Loucy (cell line): Measurements from ENCODE around the gene ADAMTS12.

Experiments
- H2AFZ ChIP-seq: fragments of 200-600 bp; sonication (generic); 2 replicates; pipeline ENCODE4 v1.6.0; 2016; ENCODE audit warnings: antibody characterized with exemption, mild to moderate bottlenecking, low read length, moderate library complexity
- H3F3A ChIP-seq: fragments of 200-600 bp; 2 replicates; pipeline ENCODE4 v1.6.0; 2016; ENCODE audit warnings: antibody characterized with exemption, low read depth, mild to moderate bottlenecking
- H3K27me3 ChIP-seq: fragments of 200-600 bp; sonication (generic); 2 replicates; pipeline ENCODE4 v1.6.1; 2014; ENCODE audit warnings: low read length, mild to moderate bottlenecking; ENCODE audit not compliant: insufficient read depth, poor library complexity, severe bottlenecking
- H3K36me3 ChIP-seq: fragments of 200-600 bp; sonication (generic); 2 replicates; pipeline ENCODE4 v1.6.1; 2016; ENCODE audit warnings: low read length; ENCODE audit not compliant: insufficient read depth
- H3K4me1 ChIP-seq: fragments of 200-600 bp; sonication (generic); 2 replicates; pipeline ENCODE4 v1.5.1; 2014; ENCODE audit warnings: low read length, mild to moderate bottlenecking; ENCODE audit not compliant: insufficient read depth, poor library complexity, severe bottlenecking
- H3K4me2 ChIP-seq: fragments of 200-600 bp; sonication (generic); 2 replicates; pipeline ENCODE4 v1.6.0; 2014; ENCODE audit warnings: antibody characterized with exemption, low read length, low read depth, mild to moderate bottlenecking; ENCODE audit not compliant: poor library complexity, severe bottlenecking
- H3K4me3 ChIP-seq: fragments of 200-600 bp; sonication (generic); 2 replicates; pipeline ENCODE4 v1.5.1; 2014; ENCODE audit warnings: low read length, mild to moderate bottlenecking, mixed read lengths; ENCODE audit not compliant: poor library complexity, severe bottlenecking
- H3K79me2 ChIP-seq: fragments of 200-600 bp; sonication (generic); 2 replicates; pipeline ENCODE4 v1.6.1; 2014; ENCODE audit warnings: low read length; ENCODE audit not compliant: insufficient read depth
- H3K9ac ChIP-seq: fragments of 200-600 bp; sonication (generic); 2 replicates; pipeline ENCODE4 v1.6.0; 2014; ENCODE audit warnings: mild to moderate bottlenecking, low read depth, low read length, moderate library complexity; ENCODE audit not compliant: poor library complexity, severe bottlenecking
- H3K9me2 ChIP-seq: fragments of 200-600 bp; sonication (generic); replicated peaks from 2 replicates; pipeline ENCODE4 v1.6.1; 2016; ENCODE audit warnings: low read depth, low read length, mixed read lengths
- H3K9me3 ChIP-seq: fragments of 200-600 bp; sonication (generic); 2 replicates; pipeline ENCODE4 v1.6.1; 2014; ENCODE audit warnings: mild to moderate bottlenecking, antibody characterized with exemption, low read length, low read depth; ENCODE audit not compliant: insufficient read depth
- H4K20me1 ChIP-seq: fragments of 200-600 bp; sonication (generic); 2 replicates; pipeline ENCODE4 v1.6.0; 2014; ENCODE audit warnings: antibody characterized with exemption, low read length, mild to moderate bottlenecking; ENCODE audit not compliant: insufficient read depth, poor library complexity, severe bottlenecking
- EZH2phosphoT487 ChIP-seq: fragments of 200-600 bp; IDR thresholded peaks from 2 replicates; pipeline ENCODE4 v1.6.1; 2018; ENCODE audit warnings: antibody characterized with exemption, mild to moderate bottlenecking, moderate library complexity, borderline replicate concordance
- TF ChIP-seq, protein P1 (sequence below): fragments of 200-600 bp; sonication (generic); conservative IDR thresholded peaks from 2 replicates; pipeline ENCODE4 v1.5.1; 2014; ENCODE audit warnings: mild to moderate bottlenecking, antibody characterized with exemption, low read length

Gene ADAMTS12

DNA sequence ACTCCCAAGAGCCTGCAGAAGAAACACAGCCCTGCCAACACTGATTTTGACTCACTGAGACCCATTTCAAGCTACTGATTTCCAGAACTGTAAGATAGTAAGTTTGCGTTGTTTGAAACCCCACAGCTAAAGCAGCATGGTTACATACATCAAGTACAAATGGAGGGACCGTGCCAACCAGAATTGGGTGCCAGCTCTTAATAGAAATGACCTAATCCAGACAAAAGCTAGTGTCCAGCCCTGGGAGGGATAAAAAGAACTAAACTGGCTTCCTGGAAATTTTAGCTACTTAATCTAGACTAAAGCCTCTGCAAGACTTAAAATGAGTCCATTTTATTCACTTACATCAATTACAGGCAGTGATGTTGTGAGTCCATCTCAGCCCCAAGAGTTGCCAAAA lies 122.6 kb downstream of the ADAMTS12 start:
- peaks cover 4% of the 10 kb centered on the region; the same call in 1 of the 2 replicates for H3K9me2 ChIP-seq
- H3K27me3 ChIP-seq: no peaks in the 10 kb centered on the region
- H3K9ac ChIP-seq: no peak overlapping the region
- H3K4me3 ChIP-seq: no peak overlapping the region
- no peaks in the 10 kb centered on the region for H3K79me2 ChIP-seq
- no peaks in the 10 kb centered on the region for H3K9me3 ChIP-seq
- TF ChIP-seq, protein P1, sequence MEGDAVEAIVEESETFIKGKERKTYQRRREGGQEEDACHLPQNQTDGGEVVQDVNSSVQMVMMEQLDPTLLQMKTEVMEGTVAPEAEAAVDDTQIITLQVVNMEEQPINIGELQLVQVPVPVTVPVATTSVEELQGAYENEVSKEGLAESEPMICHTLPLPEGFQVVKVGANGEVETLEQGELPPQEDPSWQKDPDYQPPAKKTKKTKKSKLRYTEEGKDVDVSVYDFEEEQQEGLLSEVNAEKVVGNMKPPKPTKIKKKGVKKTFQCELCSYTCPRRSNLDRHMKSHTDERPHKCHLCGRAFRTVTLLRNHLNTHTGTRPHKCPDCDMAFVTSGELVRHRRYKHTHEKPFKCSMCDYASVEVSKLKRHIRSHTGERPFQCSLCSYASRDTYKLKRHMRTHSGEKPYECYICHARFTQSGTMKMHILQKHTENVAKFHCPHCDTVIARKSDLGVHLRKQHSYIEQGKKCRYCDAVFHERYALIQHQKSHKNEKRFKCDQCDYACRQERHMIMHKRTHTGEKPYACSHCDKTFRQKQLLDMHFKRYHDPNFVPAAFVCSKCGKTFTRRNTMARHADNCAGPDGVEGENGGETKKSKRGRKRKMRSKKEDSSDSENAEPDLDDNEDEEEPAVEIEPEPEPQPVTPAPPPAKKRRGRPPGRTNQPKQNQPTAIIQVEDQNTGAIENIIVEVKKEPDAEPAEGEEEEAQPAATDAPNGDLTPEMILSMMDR: no peak
- TF ChIP-seq EZH2phosphoT487: no peak
- no peaks in the 10 kb centered on the region for H3F3A ChIP-seq
- no peak overlapping the region for H2AFZ ChIP-seq
- no peaks in the 10 kb centered on the region for H3K36me3 ChIP-seq
- no peaks in the 10 kb centered on the region for H4K20me1 ChIP-seq
- no peak overlapping the region for H3K4me2 ChIP-seq
- H3K4me1 ChIP-seq: peaks cover 18% of the 10 kb centered on the region

DNA sequence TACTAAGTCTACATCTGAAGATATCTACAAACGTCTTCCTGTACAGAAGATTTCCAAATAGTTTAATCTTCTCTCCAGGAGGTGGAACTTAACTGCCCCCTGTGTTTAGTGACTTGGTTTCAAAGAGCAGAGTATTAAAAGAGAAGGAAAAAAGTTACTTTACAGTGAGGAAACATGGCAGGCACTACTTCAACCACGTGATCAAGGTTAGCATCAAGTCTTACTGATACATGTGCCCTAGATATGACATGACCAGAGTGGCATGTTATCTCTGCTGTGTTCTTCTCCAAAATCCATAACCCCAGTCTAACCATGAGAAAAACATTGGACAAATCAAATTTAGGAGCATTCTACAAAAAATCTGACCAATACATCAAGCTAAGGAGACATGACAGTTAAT lies 125.8 kb downstream of the ADAMTS12 start:
- no peaks in the 10 kb centered on the region for H4K20me1 ChIP-seq
- no peak for TF ChIP-seq EZH2phosphoT487
- TF ChIP-seq, protein P1: no peak
- no peaks in the 10 kb centered on the region for H3K9me2 ChIP-seq
- H3K9ac ChIP-seq: no peak overlapping the region
- H3F3A ChIP-seq: no peaks in the 10 kb centered on the region
- no peaks in the 10 kb centered on the region for H3K79me2 ChIP-seq
- H3K27me3 ChIP-seq: no peaks in the 10 kb centered on the region
- no peaks in the 10 kb centered on the region for H3K9me3 ChIP-seq
- no peaks in the 10 kb centered on the region for H3K36me3 ChIP-seq
- no peak overlapping the region for H3K4me3 ChIP-seq
- H2AFZ ChIP-seq: peak overlapping the region; percentile 15; the same call in 1 of the 2 replicates
- no peak overlapping the region for H3K4me2 ChIP-seq
- peaks cover 31% of the 10 kb centered on the region for H3K4me1 ChIP-seq

DNA sequence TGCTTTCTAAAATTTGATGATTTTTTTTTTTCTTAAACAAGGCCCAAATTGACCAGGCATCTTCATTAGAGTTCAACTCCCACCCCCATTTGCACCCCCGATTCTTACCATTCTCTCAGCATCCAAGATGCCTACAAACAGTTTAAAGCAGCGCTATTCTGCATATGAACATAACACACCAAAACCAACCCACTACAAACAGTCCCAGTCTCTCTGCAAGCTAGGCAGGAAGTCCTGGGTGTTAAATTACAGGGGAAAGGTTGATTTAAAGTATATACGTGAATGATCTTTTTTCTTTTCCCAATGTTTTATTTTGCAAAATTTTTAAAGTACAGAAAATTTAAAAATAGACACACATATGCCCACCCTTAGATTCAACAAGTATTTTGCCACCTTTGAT lies 127.0 kb downstream of the ADAMTS12 start:
- H3K9ac ChIP-seq: no peak overlapping the region
- TF ChIP-seq, protein P1: no peak
- TF ChIP-seq EZH2phosphoT487: no peak

More for the DNA sequence above, 127.0 kb downstream of the ADAMTS12 start:
- Histone ChIP-seq H3K9me3 (no peaks in the 10 kb centered on the region), H3K4me1 (peaks cover 31% of the 10 kb centered on the region), H3K4me3 (peak overlapping the region; percentile 18), H3K9me2 (no peaks in the 10 kb centered on the region), H3K79me2 (no peaks in the 10 kb centered on the region), H3K4me2 (peak overlapping the region; percentile 42), H3F3A (no peaks in the 10 kb centered on the region), H3K27me3 (no peaks in the 10 kb centered on the region), H2AFZ (peak overlapping the region; percentile 51; the same call in 1 of the 2 replicates), H3K36me3 (no peaks in the 10 kb centered on the region), H4K20me1 (no peaks in the 10 kb centered on the region)
